Urinary bladder (tissue), 4 donors: ENCODE measurements around the gene AFF1. TPM values are rescaled to one million over a fixed set of nuclear protein-coding genes. Genes with fewer than 3 reads are reported as not detected.
"Not testable (repeated sequence)": the region's sequence is repeated elsewhere in the genome, so short reads cannot be mapped to it uniquely, and the experiment has no call there.

Experiments
- DNase-seq: peaks from one replicate; pipeline ENCODE4 v3.0.0-alpha.2; 2015; ENCODE audit errors: extremely low spot score
- H3K27ac ChIP-seq: one replicate; pipeline ENCODE4 v1.5.1; 2013; ENCODE audit warnings: low read depth, mild to moderate bottlenecking, moderate library complexity
- H3K36me3 ChIP-seq: one replicate; pipeline ENCODE4 v1.6.1; 2013; ENCODE audit warnings: mild to moderate bottlenecking, moderate library complexity; ENCODE audit not compliant: insufficient read depth
- H3K4me1 ChIP-seq: one replicate; pipeline ENCODE4 v1.6.1; 2013; ENCODE audit warnings: mild to moderate bottlenecking, moderate library complexity; ENCODE audit not compliant: insufficient read depth
- H3K4me3 ChIP-seq: one replicate; pipeline ENCODE4 v1.5.1; 2013; ENCODE audit warnings: low read depth, low read length
- WGBS: extraction: QIAGEN DNeasy Blood & Tissue Kit; methylation state at CpG from one replicate; pipeline ENCODE4 v1.1.7; 2013; 5-methylcytosine and 5-hydroxymethylcytosine counted together
- polyA plus RNA-seq: library from polyadenylated mRNA; stranded (reverse); fragments of 200-250 nt; gene quantifications from one replicate; pipeline ENCODE4 v1.2.3, GENCODE V29; 2013
- total RNA-seq: library from RNA; depleted of rRNA; stranded (reverse); fragments of >200 nt; gene quantifications from one replicate; pipeline ENCODE4 v1.2.3, GENCODE V29; 2014
- donor health status: healthy with polysubstance abuse.
- donor health status: healthy.

AFF1 gene
- total and polyA plus RNA-seq, 2 donors: 22.8 to 32.8 TPM

DNA sequence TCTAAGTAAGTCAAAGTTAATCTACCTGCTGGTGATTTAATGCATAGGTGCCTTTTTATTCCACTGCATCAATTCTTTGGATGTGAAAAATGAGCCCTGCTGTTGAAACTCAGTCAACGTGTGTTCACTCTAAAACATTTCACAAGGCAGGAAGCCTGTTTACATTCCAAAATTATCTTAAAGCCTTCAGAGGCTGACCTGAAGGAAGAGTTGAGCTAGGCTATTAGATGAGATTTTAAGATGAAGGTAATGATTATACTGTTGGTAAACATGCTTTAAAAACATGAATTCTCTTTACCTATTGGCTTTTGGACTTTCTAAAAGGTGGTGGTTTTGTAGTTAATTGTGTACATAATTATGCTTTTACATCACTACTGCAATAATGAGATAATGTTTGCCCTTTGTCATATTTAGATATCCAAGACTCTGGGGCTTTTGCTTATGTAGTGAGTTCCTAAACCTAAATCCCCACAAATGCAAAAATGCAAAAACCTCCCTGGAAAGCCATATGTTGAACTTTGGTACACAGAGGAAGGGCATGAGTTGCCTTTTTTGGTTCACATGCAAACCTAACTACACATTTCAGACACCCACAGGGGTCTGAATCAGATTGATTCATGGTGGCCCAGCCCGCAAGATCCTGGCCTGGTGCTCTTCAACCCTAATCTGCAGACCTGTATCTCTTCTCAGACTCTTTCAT, 193.3 kb downstream of the AFF1 start:
- no peaks in the 10 kb centered on the region for H3K36me3 ChIP-seq
- 56% methylated on average over 2 of the region's 2 CpGs for WGBS
- DNase-seq: no peak
- H3K4me1 ChIP-seq: no peaks in the 10 kb centered on the region
- no peak overlapping the region for H3K27ac ChIP-seq
- no peak overlapping the region for H3K4me3 ChIP-seq

DNA sequence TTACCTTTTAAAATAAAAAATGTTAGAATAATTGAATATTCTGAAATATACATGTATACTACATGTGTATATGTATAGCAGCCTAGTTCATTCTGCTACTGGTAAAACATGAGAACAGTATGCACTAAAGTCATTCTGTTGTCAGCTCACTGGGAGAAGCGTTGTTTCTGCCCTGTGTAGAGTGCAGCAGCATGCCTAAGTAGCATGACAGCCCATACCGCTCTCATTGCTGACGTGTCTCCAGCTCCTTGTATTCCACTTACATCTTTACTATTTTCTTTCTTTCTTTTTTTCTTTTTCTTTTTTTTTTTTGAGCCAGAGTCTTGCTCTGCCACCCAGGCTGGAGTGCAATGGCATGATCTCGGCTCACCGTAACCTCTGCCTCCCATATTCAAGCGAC, 194.9 kb downstream of the AFF1 start:
- Histone ChIP-seq H3K4me1 (no peaks in the 10 kb centered on the region), H3K4me3 (no peak overlapping the region), H3K27ac (no peak overlapping the region), H3K36me3 (no peaks in the 10 kb centered on the region)
- 98% methylated on average over 6 of the region's 6 CpGs for WGBS
- no peak for DNase-seq

GRCh38 chr4:87130985-87131703, 196.3 kb downstream of the AFF1 start:
- DNase-seq: no peak
- Histone ChIP-seq H3K36me3 (no peaks in the 10 kb centered on the region), H3K4me3 (no peak overlapping the region), H3K27ac (no peak overlapping the region), H3K4me1 (no peaks in the 10 kb centered on the region)
- 89% methylated on average over 7 of the region's 7 CpGs for WGBS

DNA sequence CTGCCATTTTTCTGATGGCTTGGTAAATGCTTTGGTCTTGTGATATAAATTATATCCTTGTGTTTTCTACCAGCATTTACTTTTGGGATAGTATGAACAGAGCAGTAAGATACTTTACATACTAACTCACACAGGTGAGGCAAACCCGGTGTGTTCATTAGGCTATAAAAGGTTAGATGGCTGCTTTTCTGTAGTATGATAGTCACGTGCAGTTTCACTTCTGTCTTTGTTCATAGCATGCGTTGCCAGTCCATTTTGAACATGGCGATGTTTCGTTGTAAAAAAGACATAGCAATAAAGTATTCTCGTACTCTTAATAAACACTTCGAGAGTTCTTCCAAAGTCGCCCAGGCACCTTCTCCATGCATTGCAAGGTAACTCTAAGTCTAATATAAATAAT, 197.2 kb downstream of the AFF1 start:
- peaks cover 2% of the 10 kb centered on the region for H3K36me3 ChIP-seq
- no peak for DNase-seq
- no peaks in the 10 kb centered on the region for H3K4me1 ChIP-seq
- no peak overlapping the region for H3K4me3 ChIP-seq
- H3K27ac ChIP-seq: no peak overlapping the region
- 94% methylated on average over 8 of the region's 8 CpGs for WGBS

GRCh38 chr4:87133183-87133582, 198.4 kb downstream of the AFF1 start:
- Histone ChIP-seq H3K36me3 (peaks cover 4% of the 10 kb centered on the region), H3K27ac (no peak overlapping the region), H3K4me1 (no peaks in the 10 kb centered on the region), H3K4me3 (no peak overlapping the region)
- 49% methylated on average over 2 of the region's 2 CpGs for WGBS
- no peak for DNase-seq

GRCh38 chr4:87134122-87134521, 199.3 kb downstream of the AFF1 start:
- 75% methylated on average over 3 of the region's 3 CpGs for WGBS
- Histone ChIP-seq H3K4me1 (no peaks in the 10 kb centered on the region), H3K27ac (no peak overlapping the region), H3K4me3 (no peak overlapping the region), H3K36me3 (peaks cover 4% of the 10 kb centered on the region)
- no peak for DNase-seq

GRCh38 chr4:87141428-87141827, 206.6 kb downstream of the AFF1 start:
- 60% methylated on average over 3 of the region's 3 CpGs for WGBS
- Histone ChIP-seq H3K4me3 (no peak overlapping the region), H3K27ac (no peak overlapping the region), H3K4me1 (peaks cover 2% of the 10 kb centered on the region), H3K36me3 (peaks cover 6% of the 10 kb centered on the region)
- DNase-seq: no peak

- 58% methylated on average over 2 of the region's 2 CpGs for WGBS
- Histone ChIP-seq H3K36me3 (peaks cover 4% of the 10 kb centered on the region), H3K27ac (no peak overlapping the region), H3K4me3 (no peak overlapping the region), H3K4me1 (peaks cover 2% of the 10 kb centered on the region)
- no peak for DNase-seq
Measured at GRCh38 chr4:87144356-87144755, 209.5 kb downstream of the AFF1 start.

- 98% methylated on average over 6 of the region's 6 CpGs for whole genome bisulfite sequencing
- H3K27ac ChIP-seq, H3K36me3 ChIP-seq, H3K4me3 ChIP-seq, DNase-seq, H3K4me1 ChIP-seq: not testable (repeated sequence)
Measured at GRCh38 chr4:87145934-87146333, 211.1 kb downstream of the AFF1 start.

GRCh38 chr4:87147116-87147515, 212.3 kb downstream of the AFF1 start:
- H3K27ac ChIP-seq: no peak overlapping the region
- DNase-seq: no peak
- H3K36me3 ChIP-seq: peaks cover 1% of the 10 kb centered on the region
- 83% methylated on average over 3 of the region's 3 CpGs for WGBS
- H3K4me3 ChIP-seq: no peak overlapping the region
- peaks cover 2% of the 10 kb centered on the region for H3K4me1 ChIP-seq

- H3K4me1 ChIP-seq: no peaks in the 10 kb centered on the region
- peak; percentile 70 for DNase-seq
- 22% methylated on average over 2 of the region's 2 CpGs for WGBS
- no peak overlapping the region for H3K4me3 ChIP-seq
- H3K36me3 ChIP-seq: no peaks in the 10 kb centered on the region
- H3K27ac ChIP-seq: no peak overlapping the region
Measured at GRCh38 chr4:87150498-87151261, 215.9 kb downstream of the AFF1 start.

GRCh38 chr4:87151730-87152129, 216.9 kb downstream of the AFF1 start:
- WGBS: 23% methylated on average over 1 of the region's 1 CpG
- no peak overlapping the region for H3K4me3 ChIP-seq
- no peak overlapping the region for H3K27ac ChIP-seq
- H3K36me3 ChIP-seq: no peaks in the 10 kb centered on the region
- DNase-seq: no peak
- H3K4me1 ChIP-seq: no peaks in the 10 kb centered on the region

- 77% methylated on average over 14 of the region's 14 CpGs for WGBS
- DNase-seq: no peak
- Histone ChIP-seq H3K4me1 (no peaks in the 10 kb centered on the region), H3K4me3 (no peak overlapping the region), H3K27ac (no peak overlapping the region), H3K36me3 (no peaks in the 10 kb centered on the region)
Measured at GRCh38 chr4:87152310-87153041, 217.7 kb downstream of the AFF1 start.
